Stimulated activated CD8-positive, alpha-beta memory T cell treated with anti-CD3 and anti-CD28 coated beads, Interleukin-4, amount 100 ng/mL, for 4 hours (primary cell): ENCODE data around the gene KCNK3.

ENCODE experiments used
- DNase-seq, 2 donors: peaks; one replicate each; pipeline ENCODE4 v3.0.0-alpha.2; 2020; ENCODE audit warnings: low read depth in 2 of 2, low spot score in 1 of 2

KCNK3 gene

GRCh38 chr2:26778507-26778906 is 86.0 kb downstream of the KCNK3 start:
- DNase-seq, result no peak

- DNase-seq, result no peak
Observed at GRCh38 chr2:26780203-26780760, 87.8 kb downstream of the KCNK3 start.
